Measurements from ENCODE around the gene ANAPC1.
"Not testable (repeated sequence)": the region's sequence is repeated elsewhere in the genome, so short reads cannot be mapped to it uniquely, and the experiment has no call there.

Gene ANAPC1

DNA sequence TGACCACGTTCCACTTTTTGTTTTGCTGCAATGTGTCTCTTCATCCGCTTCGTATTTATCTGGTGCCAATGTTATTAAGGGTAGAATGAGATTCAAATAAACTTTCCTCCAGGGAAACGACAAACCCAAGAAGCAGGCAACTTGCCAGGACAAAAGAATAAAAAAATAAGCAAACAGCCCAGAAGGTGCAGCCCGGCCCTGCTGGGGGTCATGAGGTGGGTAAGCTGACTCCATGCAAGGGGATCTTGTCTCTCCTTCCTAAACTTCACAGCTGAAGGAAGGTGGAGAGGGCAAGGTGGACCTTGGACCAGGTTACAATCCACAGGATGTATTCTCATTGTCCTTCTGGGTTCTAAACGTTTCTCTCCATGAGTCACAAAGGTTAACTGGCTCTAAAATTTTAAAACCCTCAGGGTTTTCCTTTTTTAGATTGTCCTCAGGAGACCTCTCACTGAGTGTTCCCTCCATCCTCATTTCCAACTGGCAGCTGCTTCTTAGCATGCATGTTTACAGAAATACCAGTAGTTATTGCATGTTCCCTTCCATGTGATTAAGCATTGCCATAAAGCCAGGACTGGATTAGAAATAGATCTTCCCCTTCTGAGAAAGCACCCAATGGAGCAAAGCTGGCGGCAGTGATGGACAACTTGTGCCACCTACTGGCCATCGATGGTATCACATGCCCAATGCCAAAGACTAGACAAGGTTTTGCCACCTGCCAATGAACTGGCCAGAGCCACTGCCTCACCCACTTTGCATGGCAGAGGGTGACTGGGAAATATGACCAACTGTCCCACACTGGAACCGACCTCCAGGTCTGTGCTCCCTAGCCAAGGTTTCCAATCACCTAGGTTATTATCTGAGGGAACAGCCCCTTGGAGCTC is 147.9 kb downstream of the ANAPC1 start:
- Histone ChIP-seq H3K9ac (ENCODE audit: low read depth, low read length) (peak overlapping the region; percentile 55), H3K27ac (ENCODE audit: low read length) (peak overlapping the region; percentile 93), H3K4me2 (ENCODE audit: insufficient read depth, low read length) (peak overlapping the region; percentile 42), H3K4me1 (ENCODE audit: insufficient read depth, low read length) (peaks cover 19% of the 10 kb centered on the region)
- H3K27me3 ChIP-seq (ENCODE audit: insufficient read depth, low read length, poor library complexity); H3K79me2 ChIP-seq (ENCODE audit: insufficient read depth, low read length); H3K4me3 ChIP-seq (ENCODE audit: low read depth in 1 of 2, low read length in 2 of 2); H3K36me3 ChIP-seq (ENCODE audit: insufficient read depth, low read length); H4K20me1 ChIP-seq (ENCODE audit: insufficient read depth, low read length); H2AFZ ChIP-seq (ENCODE audit: low read depth, low read length); H3K9me3 ChIP-seq (ENCODE audit: insufficient read depth, low read length, severe bottlenecking): not testable (repeated sequence)
- DNase-seq = peak; percentile 33
- ATAC-seq (ENCODE audit: insufficient read depth, low read depth) = peak; percentile 82
- TF ChIP-seq, protein P1, sequence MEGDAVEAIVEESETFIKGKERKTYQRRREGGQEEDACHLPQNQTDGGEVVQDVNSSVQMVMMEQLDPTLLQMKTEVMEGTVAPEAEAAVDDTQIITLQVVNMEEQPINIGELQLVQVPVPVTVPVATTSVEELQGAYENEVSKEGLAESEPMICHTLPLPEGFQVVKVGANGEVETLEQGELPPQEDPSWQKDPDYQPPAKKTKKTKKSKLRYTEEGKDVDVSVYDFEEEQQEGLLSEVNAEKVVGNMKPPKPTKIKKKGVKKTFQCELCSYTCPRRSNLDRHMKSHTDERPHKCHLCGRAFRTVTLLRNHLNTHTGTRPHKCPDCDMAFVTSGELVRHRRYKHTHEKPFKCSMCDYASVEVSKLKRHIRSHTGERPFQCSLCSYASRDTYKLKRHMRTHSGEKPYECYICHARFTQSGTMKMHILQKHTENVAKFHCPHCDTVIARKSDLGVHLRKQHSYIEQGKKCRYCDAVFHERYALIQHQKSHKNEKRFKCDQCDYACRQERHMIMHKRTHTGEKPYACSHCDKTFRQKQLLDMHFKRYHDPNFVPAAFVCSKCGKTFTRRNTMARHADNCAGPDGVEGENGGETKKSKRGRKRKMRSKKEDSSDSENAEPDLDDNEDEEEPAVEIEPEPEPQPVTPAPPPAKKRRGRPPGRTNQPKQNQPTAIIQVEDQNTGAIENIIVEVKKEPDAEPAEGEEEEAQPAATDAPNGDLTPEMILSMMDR (IDR thresholded peaks at IDR 0.05; ENCODE audit: borderline replicate concordance, extremely low read depth, low read length, poor library complexity, severe bottlenecking) = peak; percentile 45

DNA sequence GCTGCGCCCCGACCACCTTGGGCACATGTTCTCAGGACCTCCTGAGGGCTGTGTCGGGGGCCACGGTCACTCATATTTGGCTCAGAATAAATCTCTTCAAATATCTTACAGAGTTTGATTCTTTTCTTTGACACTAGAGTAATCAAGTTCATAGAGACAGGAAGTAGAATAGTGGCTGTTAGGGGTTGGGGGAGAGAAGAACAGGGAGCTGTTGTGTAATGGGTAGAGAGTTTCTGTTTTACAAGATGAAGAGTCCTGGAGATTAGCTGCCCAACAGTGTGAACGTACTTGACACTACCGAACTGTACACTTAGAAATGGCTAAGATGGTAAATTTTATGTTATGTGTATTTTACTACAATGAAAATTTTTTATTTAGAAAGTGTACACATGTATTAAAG is 148.6 kb downstream of the ANAPC1 start:
- H4K20me1 ChIP-seq (ENCODE audit: insufficient read depth, low read length); H2AFZ ChIP-seq (ENCODE audit: low read depth, low read length); H3K36me3 ChIP-seq (ENCODE audit: insufficient read depth, low read length); DNase-seq; H3K4me3 ChIP-seq (ENCODE audit: low read depth in 1 of 2, low read length in 2 of 2); H3K27me3 ChIP-seq (ENCODE audit: insufficient read depth, low read length, poor library complexity); H3K79me2 ChIP-seq (ENCODE audit: insufficient read depth, low read length); H3K9me3 ChIP-seq (ENCODE audit: insufficient read depth, low read length, severe bottlenecking): not testable (repeated sequence)
- H3K27ac ChIP-seq (ENCODE audit: low read length) = peak overlapping the region; percentile 93
- H3K4me2 ChIP-seq (ENCODE audit: insufficient read depth, low read length) = peak overlapping the region; percentile 42
- peak overlapping the region; percentile 55 for H3K9ac ChIP-seq (ENCODE audit: low read depth, low read length)
- peaks cover 19% of the 10 kb centered on the region for H3K4me1 ChIP-seq (ENCODE audit: insufficient read depth, low read length)
- peak; percentile 76 for ATAC-seq (ENCODE audit: insufficient read depth, low read depth)

DNA sequence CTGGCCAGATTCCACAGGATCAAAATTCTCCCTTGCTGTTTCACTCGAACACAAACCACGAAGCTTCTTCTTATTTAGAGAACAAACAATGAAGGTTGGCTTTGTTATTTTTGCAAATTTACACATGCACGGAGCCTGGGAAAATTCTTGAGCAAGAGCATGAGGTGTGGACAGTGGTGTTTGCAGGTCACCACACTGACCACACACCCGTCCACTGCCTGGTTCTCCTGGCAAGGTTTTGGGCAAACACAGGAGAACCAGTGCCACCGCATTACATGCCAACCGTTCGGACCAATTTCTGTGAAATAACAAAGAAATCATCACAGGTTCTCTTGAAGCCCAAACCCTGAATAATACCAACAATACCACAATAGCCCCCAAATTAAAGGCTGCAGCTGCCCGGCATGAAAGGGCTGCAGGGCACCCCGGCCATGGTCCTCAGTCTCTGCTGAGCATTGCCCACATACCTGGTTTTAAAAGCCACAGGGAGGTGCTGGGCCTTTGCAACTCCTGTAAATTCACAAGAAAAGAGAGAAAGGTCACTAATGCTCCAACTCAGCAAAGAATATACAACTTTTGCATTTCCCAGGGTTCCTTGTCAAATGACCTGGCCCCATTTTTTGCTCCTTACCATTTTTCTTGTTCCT is 154.1 kb downstream of the ANAPC1 start:
- H3K36me3 ChIP-seq (ENCODE audit: insufficient read depth, low read length); H3K27me3 ChIP-seq (ENCODE audit: insufficient read depth, low read length, poor library complexity); H3K27ac ChIP-seq (ENCODE audit: low read length); H3K79me2 ChIP-seq (ENCODE audit: insufficient read depth, low read length); DNase-seq; H3K4me1 ChIP-seq (ENCODE audit: insufficient read depth, low read length); H3K9ac ChIP-seq (ENCODE audit: low read depth, low read length); H3K4me2 ChIP-seq (ENCODE audit: insufficient read depth, low read length); H3K9me3 ChIP-seq (ENCODE audit: insufficient read depth, low read length, severe bottlenecking); ATAC-seq (ENCODE audit: insufficient read depth, low read depth); H4K20me1 ChIP-seq (ENCODE audit: insufficient read depth, low read length); H3K4me3 ChIP-seq (ENCODE audit: low read depth in 1 of 2, low read length in 2 of 2); H2AFZ ChIP-seq (ENCODE audit: low read depth, low read length): not testable (repeated sequence)

DNA sequence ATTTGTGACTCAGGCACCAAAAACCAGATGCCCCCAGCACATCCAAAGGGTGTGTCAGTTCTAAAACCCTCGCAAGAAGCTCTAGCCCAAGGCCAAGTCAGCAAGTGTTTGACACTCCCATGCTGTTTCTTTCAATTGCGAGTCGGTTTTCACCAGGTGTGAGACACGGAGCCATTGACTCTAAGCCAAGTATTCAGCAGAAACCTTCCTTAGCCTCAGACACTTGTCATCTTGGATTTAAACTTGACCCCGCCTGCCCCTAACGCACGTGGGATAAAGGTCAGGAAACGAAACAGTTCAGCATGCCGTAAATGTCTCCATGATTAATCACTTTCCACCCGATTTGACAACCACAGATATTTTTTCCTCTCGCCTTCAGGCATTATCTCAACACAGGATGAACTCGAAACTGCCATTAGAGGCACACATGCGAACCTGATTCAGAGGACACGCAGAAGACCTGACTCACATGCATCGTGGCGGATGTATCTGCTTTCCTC is 156.3 kb downstream of the ANAPC1 start:
- not testable (repeated sequence) for ATAC-seq (ENCODE audit: insufficient read depth, low read depth); H4K20me1 ChIP-seq (ENCODE audit: insufficient read depth, low read length); H3K27me3 ChIP-seq (ENCODE audit: insufficient read depth, low read length, poor library complexity); H3K79me2 ChIP-seq (ENCODE audit: insufficient read depth, low read length); H3K9me3 ChIP-seq (ENCODE audit: insufficient read depth, low read length, severe bottlenecking); H3K9ac ChIP-seq (ENCODE audit: low read depth, low read length); H2AFZ ChIP-seq (ENCODE audit: low read depth, low read length); DNase-seq; H3K4me2 ChIP-seq (ENCODE audit: insufficient read depth, low read length); H3K27ac ChIP-seq (ENCODE audit: low read length); H3K4me3 ChIP-seq (ENCODE audit: low read depth in 1 of 2, low read length in 2 of 2); H3K36me3 ChIP-seq (ENCODE audit: insufficient read depth, low read length); H3K4me1 ChIP-seq (ENCODE audit: insufficient read depth, low read length)

DNA sequence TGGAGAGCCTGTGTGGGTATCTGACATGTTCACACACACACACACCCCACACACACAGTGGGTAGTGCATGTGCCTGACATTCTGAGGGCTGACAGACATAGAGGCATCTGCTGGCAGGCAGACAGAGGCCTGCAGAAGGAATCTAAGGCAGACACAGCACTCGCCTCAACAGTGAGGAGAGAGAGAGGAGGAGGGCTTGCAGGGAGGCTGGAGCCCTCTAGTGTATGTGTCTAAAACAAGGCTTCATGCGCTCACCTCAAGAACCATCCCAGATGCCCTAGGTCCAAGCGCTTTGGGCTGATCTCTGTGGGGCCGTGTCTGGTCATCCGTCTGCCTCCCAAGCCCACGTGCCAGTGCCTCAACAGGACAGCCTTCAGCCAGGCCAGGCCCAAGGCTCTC is 158.3 kb downstream of the ANAPC1 start:
- TF ChIP-seq, protein P1 (IDR thresholded peaks at IDR 0.05; ENCODE audit: borderline replicate concordance, extremely low read depth, low read length, poor library complexity, severe bottlenecking) = peak; percentile 58
- peak; percentile 97 for ATAC-seq (ENCODE audit: insufficient read depth, low read depth)
- H3K36me3 ChIP-seq (ENCODE audit: insufficient read depth, low read length); H2AFZ ChIP-seq (ENCODE audit: low read depth, low read length); H3K4me3 ChIP-seq (ENCODE audit: low read depth in 1 of 2, low read length in 2 of 2); H3K9ac ChIP-seq (ENCODE audit: low read depth, low read length); H3K4me2 ChIP-seq (ENCODE audit: insufficient read depth, low read length); H4K20me1 ChIP-seq (ENCODE audit: insufficient read depth, low read length); H3K9me3 ChIP-seq (ENCODE audit: insufficient read depth, low read length, severe bottlenecking); H3K27me3 ChIP-seq (ENCODE audit: insufficient read depth, low read length, poor library complexity); H3K79me2 ChIP-seq (ENCODE audit: insufficient read depth, low read length); H3K4me1 ChIP-seq (ENCODE audit: insufficient read depth, low read length): not testable (repeated sequence)
- peak overlapping the region; percentile 63; the same call in 1 of the 2 replicates for H3K27ac ChIP-seq (ENCODE audit: low read length)
- peak; percentile 64 for DNase-seq

DNA sequence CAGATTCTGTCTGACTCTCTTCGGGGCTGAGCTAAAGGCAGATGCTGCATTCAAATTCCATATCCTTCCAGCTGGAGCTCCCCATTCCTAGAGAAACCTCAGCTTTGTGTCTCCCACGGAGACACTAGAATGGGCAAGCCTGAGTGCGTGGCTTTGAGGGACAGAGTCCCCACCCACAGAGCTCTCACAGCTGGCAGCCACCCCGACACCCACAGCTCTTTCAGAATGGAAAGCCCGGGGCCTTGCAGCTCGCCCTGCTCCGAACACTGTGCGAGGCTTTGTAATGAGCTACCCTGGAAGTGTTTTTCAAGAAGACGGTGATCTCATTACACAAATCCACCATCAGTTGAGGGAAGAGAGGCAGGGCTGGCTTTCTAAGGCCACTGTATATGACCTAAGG is 164.4 kb downstream of the ANAPC1 start:
- H3K27ac ChIP-seq (ENCODE audit: low read length); H3K4me3 ChIP-seq (ENCODE audit: low read depth in 1 of 2, low read length in 2 of 2); H3K79me2 ChIP-seq (ENCODE audit: insufficient read depth, low read length); H3K4me2 ChIP-seq (ENCODE audit: insufficient read depth, low read length); H3K9ac ChIP-seq (ENCODE audit: low read depth, low read length); H3K9me3 ChIP-seq (ENCODE audit: insufficient read depth, low read length, severe bottlenecking); H2AFZ ChIP-seq (ENCODE audit: low read depth, low read length); H4K20me1 ChIP-seq (ENCODE audit: insufficient read depth, low read length); H3K4me1 ChIP-seq (ENCODE audit: insufficient read depth, low read length); DNase-seq; H3K27me3 ChIP-seq (ENCODE audit: insufficient read depth, low read length, poor library complexity); H3K36me3 ChIP-seq (ENCODE audit: insufficient read depth, low read length): not testable (repeated sequence)
- ATAC-seq (ENCODE audit: insufficient read depth, low read depth) = peak; percentile 52; the same call in 1 of the 3 replicates
